CD8-positive, alpha-beta memory T cell (primary cell): Measurements from ENCODE around the gene MAGI1. TPM values are rescaled to one million over a fixed set of nuclear protein-coding genes. Genes with fewer than 3 reads are reported as not detected.

Experiments used
- CTCF ChIA-PET: fragments of 350-600 bp; sonication (Branson Sonifier 250); formaldehyde crosslinking; loops from one replicate; lab custom pipeline; 2021; ENCODE audit warnings: antibody characterized with exemption; lab: Charles Lee
- POLR2A ChIA-PET: fragments of 350-600 bp; sonication (Branson Sonifier 250); formaldehyde crosslinking; loops from one replicate; lab custom pipeline; 2021; ENCODE audit warnings: antibody characterized with exemption; lab: Charles Lee
- DNase-seq, 5 donors: peaks; one replicate each; pipeline versions ENCODE4 v3.0.0 to v3.0.0-alpha.2; 2020 to 2022; ENCODE audit warnings: mixed read lengths in 1 of 5
- H3K27ac ChIP-seq: one replicate; pipeline ENCODE4 v1.7.0; 2013; ENCODE audit warnings: low read depth, mild to moderate bottlenecking, low read length, moderate library complexity
- H3K27me3 ChIP-seq: 2 replicates; pipeline ENCODE4 v1.7.0; 2013; ENCODE audit warnings: low read length, mild to moderate bottlenecking; ENCODE audit not compliant: insufficient read depth, poor library complexity, severe bottlenecking
- H3K36me3 ChIP-seq: 2 replicates; pipeline ENCODE4 v1.7.0; 2013; ENCODE audit warnings: mild to moderate bottlenecking, low read length, moderate library complexity; ENCODE audit not compliant: insufficient read depth
- H3K4me1 ChIP-seq: 2 replicates; pipeline ENCODE4 v1.7.0; 2013; ENCODE audit warnings: mild to moderate bottlenecking, low read length, moderate library complexity; ENCODE audit not compliant: insufficient read depth
- H3K4me3 ChIP-seq: 2 replicates; pipeline ENCODE4 v1.7.0; 2013; ENCODE audit warnings: mild to moderate bottlenecking, low read length
- H3K9me3 ChIP-seq: 2 replicates; pipeline ENCODE4 v1.7.0; 2013; ENCODE audit warnings: mild to moderate bottlenecking, low read length
- H3K27ac Mint-ChIP-seq, 8 donors: one replicate each; pipeline ENCODE4 v1.8.0; 2020 to 2021; ENCODE audit warnings: mixed read lengths in 8 of 8, mild to moderate bottlenecking in 6 of 8, inconsistent platforms in 3 of 8, moderate library complexity in 3 of 8
- H3K27me3 Mint-ChIP-seq, 2 donors: one replicate each; pipeline ENCODE4 v1.8.0; 2020 to 2021; ENCODE audit warnings: mixed read lengths in 2 of 2, mild to moderate bottlenecking in 1 of 2, moderate library complexity in 1 of 2
- H3K36me3 Mint-ChIP-seq, 3 donors: one replicate each; pipeline ENCODE4 v1.8.0; 2020 to 2021; ENCODE audit warnings: mixed read lengths in 3 of 3, inconsistent platforms in 1 of 3, mild to moderate bottlenecking in 1 of 3
- H3K4me1 Mint-ChIP-seq, 3 donors: one replicate each; pipeline ENCODE4 v1.8.0; 2020 to 2021; ENCODE audit warnings: mixed read lengths in 3 of 3, inconsistent platforms in 1 of 3, mild to moderate bottlenecking in 1 of 3
- H3K4me3 Mint-ChIP-seq, 7 donors: one replicate each; pipeline ENCODE4 v1.8.0; 2020 to 2021; ENCODE audit warnings: mixed read lengths in 7 of 7, mild to moderate bottlenecking in 6 of 7, moderate library complexity in 4 of 7, inconsistent platforms in 2 of 7
- H3K9me3 Mint-ChIP-seq, 5 donors: one replicate each; pipeline ENCODE4 v1.8.0; 2020 to 2022; ENCODE audit warnings: mixed read lengths in 5 of 5, mild to moderate bottlenecking in 3 of 5, moderate library complexity in 2 of 5, inconsistent platforms in 1 of 5
- polyA plus RNA-seq: library from polyadenylated mRNA; unstranded; fragments of 300-500 nt; fragmentation: Illumina TruSeq; gene quantifications from one replicate; pipeline ENCODE4 v1.2.3, GENCODE V29; 2021
- total RNA-seq, 2 experiments: library from RNA; stranded (reverse); gene quantifications; one replicate each; pipeline ENCODE4 v1.2.3, GENCODE V29; 2021

Gene MAGI1
- total and polyA plus RNA-seq, 3 experiments from 2014 or later: 0.15 to 0.42 TPM; not detected in 1

DNA sequence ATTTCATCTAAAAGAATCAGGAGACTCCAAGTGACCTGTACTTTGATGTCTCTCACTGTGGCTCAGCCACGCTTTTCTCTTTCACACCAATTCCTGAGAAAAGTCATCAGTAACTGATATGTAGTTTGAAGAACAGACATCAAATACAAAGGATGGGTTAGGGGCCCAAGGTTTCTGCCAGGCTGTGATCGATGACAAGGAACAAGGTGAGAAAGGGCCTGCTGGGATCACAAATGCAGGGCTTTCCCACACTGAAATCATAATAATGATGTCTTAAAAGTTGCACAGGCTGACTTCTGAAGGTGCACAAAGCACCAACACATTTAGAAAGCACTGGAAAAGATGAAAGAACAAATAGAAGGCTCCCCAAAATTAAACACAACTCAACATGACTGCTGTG, 396.9 kb downstream of the MAGI1 start:
- Mint-ChIP-seq H3K4me3 (no peak overlapping the region), H3K36me3 (no peaks in the 10 kb centered on the region), H3K4me1 (no peaks in the 10 kb centered on the region), H3K9me3 (peaks cover 8 to 18% (median 15%) of the 10 kb centered on the region in 5 donors), H3K27me3 (no peaks in the 10 kb centered on the region), H3K27ac (no peak overlapping the region)
- DNase-seq: no peak
- Histone ChIP-seq H3K9me3 (no peaks in the 10 kb centered on the region), H3K27ac (no peak overlapping the region), H3K4me3 (no peak overlapping the region), H3K36me3 (no peaks in the 10 kb centered on the region), H3K27me3 (no peaks in the 10 kb centered on the region), H3K4me1 (no peaks in the 10 kb centered on the region)
- ChIA-PET POLR2A (no interaction called here), CTCF (no interaction called here)

DNA sequence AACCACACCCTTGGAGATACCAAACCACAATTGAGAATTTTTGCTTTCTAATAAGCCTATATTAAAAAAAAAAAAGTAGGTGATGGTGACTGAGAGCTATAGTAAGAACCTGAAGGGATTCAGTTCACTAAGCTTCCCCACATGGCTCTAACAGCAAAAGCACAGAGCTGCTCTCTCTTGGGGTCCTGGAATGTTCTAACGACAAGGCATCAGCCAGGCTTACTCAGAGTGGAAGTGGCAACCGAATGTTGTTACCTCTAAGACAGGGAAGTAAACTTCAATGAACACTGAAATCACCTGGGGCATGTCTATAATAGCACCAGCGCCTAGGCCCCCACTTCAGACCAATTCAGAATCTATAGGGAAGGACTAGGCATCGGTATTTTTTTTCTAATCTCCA, 397.7 kb downstream of the MAGI1 start:
- H3K27me3 Mint-ChIP-seq: no peaks in the 10 kb centered on the region
- H3K4me1 ChIP-seq: no peaks in the 10 kb centered on the region
- no peaks in the 10 kb centered on the region for H3K27me3 ChIP-seq
- H3K4me3 ChIP-seq: no peak overlapping the region
- no peak overlapping the region for H3K27ac Mint-ChIP-seq
- no peaks in the 10 kb centered on the region for H3K9me3 ChIP-seq
- H3K4me1 Mint-ChIP-seq: no peaks in the 10 kb centered on the region
- no peak for DNase-seq
- no peak overlapping the region for H3K27ac ChIP-seq
- no peak overlapping the region for H3K4me3 Mint-ChIP-seq
- no peaks in the 10 kb centered on the region for H3K36me3 ChIP-seq
- H3K36me3 Mint-ChIP-seq: no peaks in the 10 kb centered on the region
- ChIA-PET POLR2A (no interaction called here), CTCF (no interaction called here)
- H3K9me3 Mint-ChIP-seq: peaks cover 3 to 13% (median 9%) of the 10 kb centered on the region in 5 donors

DNA sequence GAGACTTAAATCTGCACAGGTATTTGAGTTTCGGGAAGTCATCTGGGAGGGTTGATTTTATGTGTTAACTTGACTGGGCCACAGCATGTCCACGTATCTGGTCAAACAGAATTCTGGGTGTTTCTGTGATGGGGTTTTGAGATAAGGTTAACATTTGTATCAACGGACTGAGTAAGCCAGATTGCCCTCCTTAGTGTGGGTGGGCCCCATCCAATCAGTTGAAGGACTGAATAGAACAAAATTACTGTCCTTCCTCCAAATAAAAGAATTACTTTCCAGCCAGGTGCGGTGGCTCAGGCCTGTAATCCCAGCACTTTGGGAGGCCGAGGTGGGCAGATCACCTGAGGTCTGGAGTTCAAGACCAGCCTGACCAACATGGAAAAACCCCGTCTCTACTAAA, 399.3 kb downstream of the MAGI1 start:
- Mint-ChIP-seq H3K36me3 (no peaks in the 10 kb centered on the region), H3K9me3 (peaks cover 3 to 16% (median 8%) of the 10 kb centered on the region in 5 donors), H3K27ac (no peak overlapping the region), H3K4me1 (no peaks in the 10 kb centered on the region), H3K27me3 (no peaks in the 10 kb centered on the region), H3K4me3 (no peak overlapping the region)
- Histone ChIP-seq H3K36me3 (no peaks in the 10 kb centered on the region), H3K9me3 (no peaks in the 10 kb centered on the region), H3K4me1 (no peaks in the 10 kb centered on the region), H3K27ac (no peak overlapping the region), H3K4me3 (no peak overlapping the region), H3K27me3 (no peaks in the 10 kb centered on the region)
- ChIA-PET CTCF (no interaction called here), POLR2A (no interaction called here)
- DNase-seq: no peak

DNA sequence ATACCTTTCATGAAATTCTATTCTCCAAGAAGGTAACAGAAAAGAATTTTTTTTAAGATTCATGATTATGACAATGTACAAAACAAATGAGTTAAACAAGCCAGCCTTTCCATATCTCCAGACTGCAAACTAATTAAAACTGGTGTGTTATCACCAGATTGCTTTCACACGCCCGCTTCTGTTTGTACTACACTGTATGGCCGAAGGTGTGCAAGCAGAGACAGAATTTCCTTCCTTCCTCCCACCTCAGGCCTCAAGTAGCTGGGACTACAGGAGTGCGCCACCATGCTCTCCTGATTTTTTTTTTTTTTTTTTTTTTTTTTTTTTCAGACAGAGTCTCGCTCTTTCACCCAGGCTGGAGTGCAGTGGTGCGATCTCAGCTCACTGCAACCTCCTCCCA, 400.4 kb downstream of the MAGI1 start:
- CTCF ChIA-PET: no interaction called here
- no peaks in the 10 kb centered on the region for H3K27me3 ChIP-seq
- H3K4me3 Mint-ChIP-seq: no peak overlapping the region
- H3K4me3 ChIP-seq: no peak overlapping the region
- H3K36me3 ChIP-seq: no peaks in the 10 kb centered on the region
- no peaks in the 10 kb centered on the region for H3K36me3 Mint-ChIP-seq
- no peaks in the 10 kb centered on the region for H3K4me1 Mint-ChIP-seq
- H3K9me3 Mint-ChIP-seq: peaks cover 3 to 17% (median 4%) of the 10 kb centered on the region in 5 donors
- POLR2A ChIA-PET: no interaction called here
- DNase-seq: no peak
- no peak overlapping the region for H3K27ac ChIP-seq
- H3K4me1 ChIP-seq: no peaks in the 10 kb centered on the region
- H3K9me3 ChIP-seq: no peaks in the 10 kb centered on the region
- H3K27me3 Mint-ChIP-seq: no peaks in the 10 kb centered on the region
- H3K27ac Mint-ChIP-seq: no peak overlapping the region

GRCh38 chr3:65636326-65636725, 402.4 kb downstream of the MAGI1 start:
- H3K27ac ChIP-seq: no peak overlapping the region
- Mint-ChIP-seq H3K36me3 (no peaks in the 10 kb centered on the region), H3K4me1 (no peaks in the 10 kb centered on the region), H3K9me3 (peaks cover 3 to 20% (median 8%) of the 10 kb centered on the region in 5 donors), H3K27ac (no peak overlapping the region), H3K27me3 (no peaks in the 10 kb centered on the region), H3K4me3 (no peak overlapping the region)
- H3K27me3 ChIP-seq: no peaks in the 10 kb centered on the region
- ChIA-PET CTCF (no interaction called here), POLR2A (no interaction called here)
- H3K36me3 ChIP-seq: no peaks in the 10 kb centered on the region
- H3K9me3 ChIP-seq: no peaks in the 10 kb centered on the region
- DNase-seq: no peak
- H3K4me3 ChIP-seq: no peak overlapping the region
- no peaks in the 10 kb centered on the region for H3K4me1 ChIP-seq

DNA sequence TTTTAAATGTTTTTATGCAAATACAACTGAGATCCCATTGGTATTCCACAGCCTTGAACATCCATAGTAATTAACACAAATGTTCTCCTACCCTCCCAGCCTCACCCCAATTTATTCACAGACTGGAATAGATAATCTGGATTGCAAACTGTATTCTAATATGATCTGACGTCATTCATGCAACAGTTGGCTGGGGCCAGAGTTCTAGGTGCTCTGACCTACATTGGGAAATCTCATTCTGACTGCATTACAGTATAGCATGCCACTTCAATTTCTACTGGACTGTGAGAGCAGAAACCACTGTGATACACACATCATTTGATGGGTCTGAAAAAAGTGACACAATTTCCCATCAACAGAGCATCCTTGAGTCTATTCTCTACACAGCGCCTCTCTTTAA, 403.1 kb downstream of the MAGI1 start:
- no peaks in the 10 kb centered on the region for H3K9me3 ChIP-seq
- Mint-ChIP-seq H3K4me1 (no peaks in the 10 kb centered on the region), H3K27ac (no peak overlapping the region), H3K27me3 (no peaks in the 10 kb centered on the region), H3K9me3 (peaks cover 3 to 20% (median 8%) of the 10 kb centered on the region in 5 donors), H3K36me3 (no peaks in the 10 kb centered on the region), H3K4me3 (no peak overlapping the region)
- no peaks in the 10 kb centered on the region for H3K4me1 ChIP-seq
- H3K36me3 ChIP-seq: no peaks in the 10 kb centered on the region
- CTCF ChIA-PET: no interaction called here
- POLR2A ChIA-PET: no interaction called here
- no peaks in the 10 kb centered on the region for H3K27me3 ChIP-seq
- no peak overlapping the region for H3K4me3 ChIP-seq
- no peak for DNase-seq
- H3K27ac ChIP-seq: no peak overlapping the region

- Mint-ChIP-seq H3K4me1 (no peaks in the 10 kb centered on the region), H3K4me3 (no peak overlapping the region), H3K27me3 (no peaks in the 10 kb centered on the region), H3K9me3 (peaks cover 0 to 10% (median 3%) of the 10 kb centered on the region in 5 donors), H3K36me3 (no peaks in the 10 kb centered on the region), H3K27ac (no peak overlapping the region)
- Histone ChIP-seq H3K9me3 (no peaks in the 10 kb centered on the region), H3K4me1 (no peaks in the 10 kb centered on the region), H3K4me3 (no peak overlapping the region), H3K27me3 (no peaks in the 10 kb centered on the region), H3K27ac (no peak overlapping the region), H3K36me3 (no peaks in the 10 kb centered on the region)
- ChIA-PET POLR2A (no interaction called here), CTCF (no interaction called here)
- DNase-seq: no peak
Observed at GRCh38 chr3:65633018-65633638, 405.6 kb downstream of the MAGI1 start.

DNA sequence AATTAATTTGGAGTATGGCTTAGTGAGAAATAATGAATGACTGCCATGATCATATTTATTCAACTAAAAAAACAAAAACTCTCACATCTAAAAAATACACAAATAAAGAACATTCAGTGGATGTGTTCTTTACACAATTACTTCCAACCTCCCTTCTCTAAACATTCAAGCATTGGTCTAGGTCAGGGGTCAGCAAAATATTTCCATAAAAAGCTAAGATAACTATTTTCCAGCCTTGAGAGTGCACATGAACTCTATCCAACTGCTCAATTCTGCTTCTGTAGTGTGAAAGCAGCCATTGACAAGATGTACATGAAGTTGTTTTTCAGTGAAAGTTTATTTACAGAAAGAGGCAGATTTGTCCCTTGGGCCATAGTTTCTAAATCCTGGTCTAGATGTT, 406.3 kb downstream of the MAGI1 start:
- CTCF ChIA-PET: no interaction called here
- Mint-ChIP-seq H3K27me3 (no peaks in the 10 kb centered on the region), H3K4me1 (no peaks in the 10 kb centered on the region), H3K36me3 (no peaks in the 10 kb centered on the region), H3K27ac (no peak overlapping the region), H3K4me3 (no peak overlapping the region), H3K9me3 (peaks cover 0 to 9% (median 3%) of the 10 kb centered on the region in 5 donors)
- no peak overlapping the region for H3K27ac ChIP-seq
- POLR2A ChIA-PET: no interaction called here
- H3K4me1 ChIP-seq: no peaks in the 10 kb centered on the region
- no peaks in the 10 kb centered on the region for H3K36me3 ChIP-seq
- H3K4me3 ChIP-seq: no peak overlapping the region
- DNase-seq: no peak
- H3K9me3 ChIP-seq: no peaks in the 10 kb centered on the region
- H3K27me3 ChIP-seq: no peaks in the 10 kb centered on the region
